Trophoblast cell (in vitro differentiated cells and primary cell): ENCODE data around the gene SSPN.

ENCODE experiments used
- DNase-seq, 2 donors: peaks; one replicate each; pipeline ENCODE4 v3.0.0-alpha.2; 2016
- H2AFZ ChIP-seq: 2 replicates; pipeline ENCODE4 v1.6.1; 2013; ENCODE audit warnings: low read length, moderate library complexity, mild to moderate bottlenecking; ENCODE audit not compliant: insufficient read depth, poor library complexity
- H2AK5ac ChIP-seq: 2 replicates; pipeline ENCODE4 v1.6.1; 2013; ENCODE audit warnings: mild to moderate bottlenecking, low read length
- H2BK120ac ChIP-seq: 2 replicates; pipeline ENCODE4 v1.6.1; 2013; ENCODE audit warnings: low read length, mild to moderate bottlenecking, moderate library complexity; ENCODE audit not compliant: insufficient read depth, poor library complexity
- H2BK12ac ChIP-seq: 2 replicates; pipeline ENCODE4 v1.6.1; 2013; ENCODE audit warnings: mild to moderate bottlenecking, low read length, moderate library complexity
- H2BK5ac ChIP-seq: 2 replicates; pipeline ENCODE4 v1.6.1; 2013; ENCODE audit warnings: low read length, low read depth, moderate library complexity, mild to moderate bottlenecking; ENCODE audit not compliant: poor library complexity
- H3K14ac ChIP-seq: 2 replicates; pipeline ENCODE4 v1.6.1; 2013; ENCODE audit warnings: mild to moderate bottlenecking, low read length
- H3K18ac ChIP-seq: 2 replicates; pipeline ENCODE4 v1.6.1; 2013; ENCODE audit warnings: mild to moderate bottlenecking, low read length
- H3K23ac ChIP-seq: 2 replicates; pipeline ENCODE4 v1.6.1; 2013; ENCODE audit warnings: low read length
- H3K27ac ChIP-seq: 2 replicates; pipeline ENCODE4 v1.5.1; 2013; ENCODE audit warnings: low read depth, mild to moderate bottlenecking, inconsistent platforms, low read length, moderate library complexity
- H3K27me3 ChIP-seq: 2 replicates; pipeline ENCODE4 v1.6.1; 2013; ENCODE audit warnings: inconsistent platforms, mild to moderate bottlenecking, low read length, moderate library complexity; ENCODE audit not compliant: insufficient read depth
- H3K36me3 ChIP-seq, 2 experiments: 1 replicate in 1 of 2; 2 replicates in 1 of 2; pipeline ENCODE4 v1.6.1; 2013; ENCODE audit warnings: low read length in 2 of 2, mild to moderate bottlenecking in 2 of 2, moderate library complexity in 1 of 2; ENCODE audit not compliant: insufficient read depth in 2 of 2, control insufficient read depth in 1 of 2
- H3K4ac ChIP-seq: 2 replicates; pipeline ENCODE4 v1.6.1; 2013; ENCODE audit warnings: low read depth, mild to moderate bottlenecking, low read length, moderate library complexity
- H3K4me1 ChIP-seq, 2 experiments: 1 replicate in 1 of 2; 2 replicates in 1 of 2; pipeline ENCODE4 v1.6.1; 2013; ENCODE audit warnings: low read length in 2 of 2, mild to moderate bottlenecking in 2 of 2, moderate library complexity in 1 of 2; ENCODE audit not compliant: insufficient read depth in 2 of 2, control insufficient read depth in 1 of 2
- H3K4me2 ChIP-seq: 2 replicates; pipeline ENCODE4 v1.6.1; 2013; ENCODE audit warnings: inconsistent platforms, mild to moderate bottlenecking, low read length, moderate library complexity
- H3K4me3 ChIP-seq: 2 replicates; pipeline ENCODE4 v1.5.1; 2013; ENCODE audit warnings: mild to moderate bottlenecking, low read depth, low read length, inconsistent platforms
- H3K79me1 ChIP-seq: one replicate; pipeline ENCODE4 v1.6.1; 2013; ENCODE audit warnings: low read length
- H3K79me2 ChIP-seq: 2 replicates; pipeline ENCODE4 v1.6.1; 2013; ENCODE audit warnings: low read length, mild to moderate bottlenecking; ENCODE audit not compliant: control insufficient read depth, insufficient read depth, poor library complexity
- H3K9ac ChIP-seq: 2 replicates; pipeline ENCODE4 v1.6.1; 2013; ENCODE audit warnings: mild to moderate bottlenecking, low read length
- H3K9me3 ChIP-seq: 2 replicates; pipeline ENCODE4 v1.6.1; 2013; ENCODE audit warnings: low read depth, mild to moderate bottlenecking, control low read depth, inconsistent platforms, low read length; ENCODE audit not compliant: insufficient read depth
- H4K12ac ChIP-seq: 2 replicates; pipeline ENCODE4 v1.6.1; 2013; ENCODE audit warnings: low read depth, mild to moderate bottlenecking, low read length, moderate library complexity
- H4K8ac ChIP-seq: 2 replicates; pipeline ENCODE4 v1.6.1; 2013; ENCODE audit warnings: low read depth, mild to moderate bottlenecking, low read length, moderate library complexity
- H4K91ac ChIP-seq: one replicate; pipeline ENCODE4 v1.6.1; 2013; ENCODE audit warnings: low read depth, mild to moderate bottlenecking, low read length, moderate library complexity
- WGBS: extraction: QIAGEN DNeasy Blood & Tissue Kit; methylation state at CpG from one replicate; pipeline ENCODE4 v1.1.7; 2013; ENCODE audit warnings: missing lambda C conversion rate; ENCODE audit not compliant: insufficient read length, insufficient coverage; ENCODE audit errors: extremely low coverage; 5-methylcytosine and 5-hydroxymethylcytosine counted together

The SSPN gene

GRCh38 chr12:26226629-26227360 lies 31.4 kb downstream of the SSPN start:
- no peak overlapping the region for H4K12ac ChIP-seq
- DNase-seq, result peak; percentile 67 to 79
- no peaks in the 10 kb centered on the region for H3K9me3 ChIP-seq
- H3K79me2 ChIP-seq, result no peaks in the 10 kb centered on the region
- H3K27ac ChIP-seq, result no peak overlapping the region
- no peaks in the 10 kb centered on the region for H3K36me3 ChIP-seq
- peaks cover 5 to 6% of the 10 kb centered on the region in 2 experiments for H3K4me1 ChIP-seq
- H4K91ac ChIP-seq, result no peak overlapping the region
- H3K4ac ChIP-seq, result no peak overlapping the region
- no peak overlapping the region for H3K9ac ChIP-seq
- H2BK12ac ChIP-seq, result no peak overlapping the region
- no peak overlapping the region for H2BK5ac ChIP-seq
- H2AK5ac ChIP-seq, result no peak overlapping the region
- no peak overlapping the region for H3K4me3 ChIP-seq
- no CpG with 5 or more reads among the region's 44 CpGs for WGBS
- H3K4me2 ChIP-seq, result peak overlapping the region; percentile 91
- H2AFZ ChIP-seq, result peak overlapping the region; percentile 52
- H3K27me3 ChIP-seq, result peaks cover 8% of the 10 kb centered on the region
- no peaks in the 10 kb centered on the region for H3K79me1 ChIP-seq
- H3K18ac ChIP-seq, result no peak overlapping the region
- no peak overlapping the region for H2BK120ac ChIP-seq
- no peak overlapping the region for H3K23ac ChIP-seq
- no peak overlapping the region for H3K14ac ChIP-seq
- H4K8ac ChIP-seq, result no peak overlapping the region

- H2AK5ac ChIP-seq, result no peak overlapping the region
- no peaks in the 10 kb centered on the region for H3K36me3 ChIP-seq
- H3K9ac ChIP-seq, result no peak overlapping the region
- no peaks in the 10 kb centered on the region for H3K9me3 ChIP-seq
- H3K27me3 ChIP-seq, result peaks cover 8% of the 10 kb centered on the region
- no peak overlapping the region for H3K23ac ChIP-seq
- H3K4me1 ChIP-seq, result peaks cover 5 to 6% of the 10 kb centered on the region in 2 experiments
- no peak overlapping the region for H3K27ac ChIP-seq
- H3K79me1 ChIP-seq, result no peaks in the 10 kb centered on the region
- no peak overlapping the region for H2BK12ac ChIP-seq
- no peak overlapping the region for H2BK120ac ChIP-seq
- H2AFZ ChIP-seq, result no peak overlapping the region
- H3K79me2 ChIP-seq, result no peaks in the 10 kb centered on the region
- no peak overlapping the region for H3K18ac ChIP-seq
- DNase-seq, result no peak
- H2BK5ac ChIP-seq, result no peak overlapping the region
- no peak overlapping the region for H4K12ac ChIP-seq
- peak overlapping the region; percentile 91 for H3K4me2 ChIP-seq
- H3K4ac ChIP-seq, result no peak overlapping the region
- H3K4me3 ChIP-seq, result no peak overlapping the region
- WGBS, result no CpG with 5 or more reads among the region's 6 CpGs
- H4K8ac ChIP-seq, result no peak overlapping the region
- no peak overlapping the region for H4K91ac ChIP-seq
- H3K14ac ChIP-seq, result no peak overlapping the region
Measured at GRCh38 chr12:26227361-26227745, 32.0 kb downstream of the SSPN start.

- H2AK5ac ChIP-seq, result no peak overlapping the region
- no peak overlapping the region for H4K12ac ChIP-seq
- H2BK12ac ChIP-seq, result no peak overlapping the region
- DNase-seq, result no peak
- no peak overlapping the region for H3K18ac ChIP-seq
- H3K9ac ChIP-seq, result no peak overlapping the region
- no peak overlapping the region for H3K23ac ChIP-seq
- peaks cover 5 to 6% of the 10 kb centered on the region in 2 experiments for H3K4me1 ChIP-seq
- no peak overlapping the region for H2BK5ac ChIP-seq
- peaks cover 8% of the 10 kb centered on the region for H3K27me3 ChIP-seq
- no peaks in the 10 kb centered on the region for H3K79me1 ChIP-seq
- H3K4me3 ChIP-seq, result no peak overlapping the region
- no peak overlapping the region for H3K14ac ChIP-seq
- H2AFZ ChIP-seq, result no peak overlapping the region
- H3K9me3 ChIP-seq, result no peaks in the 10 kb centered on the region
- H3K36me3 ChIP-seq, result no peaks in the 10 kb centered on the region
- no peaks in the 10 kb centered on the region for H3K79me2 ChIP-seq
- H4K8ac ChIP-seq, result no peak overlapping the region
- WGBS, result no CpG with 5 or more reads among the region's 4 CpGs
- H4K91ac ChIP-seq, result no peak overlapping the region
- no peak overlapping the region for H3K4me2 ChIP-seq
- H3K27ac ChIP-seq, result no peak overlapping the region
- no peak overlapping the region for H3K4ac ChIP-seq
- H2BK120ac ChIP-seq, result no peak overlapping the region
Measured at GRCh38 chr12:26229910-26230309, 34.5 kb downstream of the SSPN start.

- Histone ChIP-seq H3K18ac (no peak overlapping the region), H3K4me2 (no peak overlapping the region), H3K4me1 (peaks cover 2 to 3% of the 10 kb centered on the region in 2 experiments), H3K9ac (no peak overlapping the region), H2BK120ac (no peak overlapping the region), H3K4me3 (no peak overlapping the region), H3K23ac (no peak overlapping the region), H2BK12ac (no peak overlapping the region), H4K8ac (no peak overlapping the region), H3K14ac (no peak overlapping the region), H3K27me3 (peaks cover 8% of the 10 kb centered on the region), H2AFZ (no peak overlapping the region), H4K91ac (no peak overlapping the region), H3K27ac (no peak overlapping the region), H3K79me2 (no peaks in the 10 kb centered on the region), H2AK5ac (no peak overlapping the region), H3K36me3 (no peaks in the 10 kb centered on the region), H3K4ac (no peak overlapping the region), H4K12ac (no peak overlapping the region), H2BK5ac (no peak overlapping the region), H3K79me1 (no peaks in the 10 kb centered on the region), H3K9me3 (no peaks in the 10 kb centered on the region)
- no CpG with 5 or more reads among the region's 4 CpGs for WGBS
- DNase-seq, result no peak
Measured at GRCh38 chr12:26231470-26231869, 36.1 kb downstream of the SSPN start.
